ENCODE data around the gene CTRB2.

Gene CTRB2

GRCh38 chr16:75204410-75204758, 2.6 kb downstream of the CTRB2 start:
- no peak overlapping the region for H3K4me3 ChIP-seq (ENCODE audit: control insufficient read depth, low read depth, low read length)
- TF ChIP-seq CTCF (IDR thresholded peaks at IDR 0.05; ENCODE audit: control insufficient read depth, insufficient read depth, low read depth, low read length, missing control alignments), result no peak
- no peak for DNase-seq (ENCODE audit: low read depth)

GRCh38 chr16:75203667-75204409, 3.1 kb downstream of the CTRB2 start:
- no peak for TF ChIP-seq CTCF (IDR thresholded peaks at IDR 0.05; ENCODE audit: control insufficient read depth, insufficient read depth, low read depth, low read length, missing control alignments)
- no peak for DNase-seq (ENCODE audit: low read depth)
- H3K4me3 ChIP-seq (ENCODE audit: control insufficient read depth, low read depth, low read length), result no peak overlapping the region

- TF ChIP-seq CTCF (IDR thresholded peaks at IDR 0.05; ENCODE audit: control insufficient read depth, insufficient read depth, low read depth, low read length, missing control alignments), result no peak
- no peak for DNase-seq (ENCODE audit: low read depth)
- H3K4me3 ChIP-seq (ENCODE audit: control insufficient read depth, low read depth, low read length), result no peak overlapping the region
These were observed 3.9 kb downstream of the CTRB2 start for GRCh38 chr16:75203096-75203495.

- H3K4me3 ChIP-seq (ENCODE audit: control insufficient read depth, low read depth, low read length), result no peak overlapping the region
- TF ChIP-seq CTCF (IDR thresholded peaks at IDR 0.05; ENCODE audit: control insufficient read depth, insufficient read depth, low read depth, low read length, missing control alignments), result no peak
- DNase-seq (ENCODE audit: low read depth), result no peak
These were observed 4.8 kb downstream of the CTRB2 start for GRCh38 chr16:75202069-75202590.

GRCh38 chr16:75198135-75198600, 8.8 kb downstream of the CTRB2 start:
- DNase-seq (ENCODE audit: low read depth), result peak; percentile 25
- H3K4me3 ChIP-seq (ENCODE audit: control insufficient read depth, low read depth, low read length), result peak overlapping the region; percentile 30
- TF ChIP-seq CTCF (IDR thresholded peaks at IDR 0.05; ENCODE audit: control insufficient read depth, insufficient read depth, low read depth, low read length, missing control alignments), result no peak

- no peak overlapping the region for H3K4me3 ChIP-seq (ENCODE audit: control insufficient read depth, low read depth, low read length)
- TF ChIP-seq CTCF (IDR thresholded peaks at IDR 0.05; ENCODE audit: control insufficient read depth, insufficient read depth, low read depth, low read length, missing control alignments), result no peak
- DNase-seq (ENCODE audit: low read depth), result no peak
These were observed 9.3 kb downstream of the CTRB2 start for GRCh38 chr16:75197522-75198134.
